HepG2 (cell line): ENCODE measurements around the gene OPRD1. TPM values are rescaled to one million over a fixed set of nuclear protein-coding genes. Genes with fewer than 3 reads are reported as not detected.

Experiments
- FOXM1 ChIP-seq: sonication (generic); formaldehyde crosslinking; IDR thresholded peaks from 2 replicates; pipeline ENCODE4 v1.5.0; 2020; ENCODE audit warnings: missing genetic modification reagents
- TOPORS ChIP-seq: sonication (generic); formaldehyde crosslinking; IDR thresholded peaks from 2 replicates; pipeline ENCODE4 v1.8.0; 2023; ENCODE audit warnings: mild to moderate bottlenecking, missing genetic modification reagents
- polyA plus RNA-seq, 8 experiments: library from polyadenylated mRNA; depleted of rRNA in 3 of 8; stranded (reverse) in 7 of 8; unstranded in 1 of 8; fragments of >200 nt; fragmentation: Illumina TruSeq in 4 of 8; extraction: Trizol in 4 of 8; gene quantifications; 2 replicates each; pipeline versions ENCODE4 v1.2.1 to v1.2.3, GENCODE V29; 2011 to 2016; ENCODE audit warnings: low read depth in 4 of 8, missing spikeins in 1 of 8, mixed read lengths in 1 of 8; ENCODE audit not compliant: insufficient read depth in 1 of 8
- total RNA-seq, 5 experiments: library from RNA; depleted of rRNA; stranded (reverse); fragments of >200 nt; fragmentation: Illumina TruSeq; extraction: Trizol; gene quantifications; 2 replicates each; pipeline ENCODE4 v1.2.3, GENCODE V29; 2016; ENCODE audit warnings: low read depth in 1 of 5
- TF ChIP-seq, protein P1 (sequence below): sonication (generic); formaldehyde crosslinking; IDR thresholded peaks from 2 replicates; pipeline ENCODE4 v1.4.0; 2020; ENCODE audit warnings: mild to moderate bottlenecking, missing genetic modification reagents

The OPRD1 gene
- total and polyA plus RNA-seq, 2 of the 13 experiments (the other 11 are each of a cell fraction or from before 2014, with no cell fraction given) = 0.02 to 0.03 TPM

DNA sequence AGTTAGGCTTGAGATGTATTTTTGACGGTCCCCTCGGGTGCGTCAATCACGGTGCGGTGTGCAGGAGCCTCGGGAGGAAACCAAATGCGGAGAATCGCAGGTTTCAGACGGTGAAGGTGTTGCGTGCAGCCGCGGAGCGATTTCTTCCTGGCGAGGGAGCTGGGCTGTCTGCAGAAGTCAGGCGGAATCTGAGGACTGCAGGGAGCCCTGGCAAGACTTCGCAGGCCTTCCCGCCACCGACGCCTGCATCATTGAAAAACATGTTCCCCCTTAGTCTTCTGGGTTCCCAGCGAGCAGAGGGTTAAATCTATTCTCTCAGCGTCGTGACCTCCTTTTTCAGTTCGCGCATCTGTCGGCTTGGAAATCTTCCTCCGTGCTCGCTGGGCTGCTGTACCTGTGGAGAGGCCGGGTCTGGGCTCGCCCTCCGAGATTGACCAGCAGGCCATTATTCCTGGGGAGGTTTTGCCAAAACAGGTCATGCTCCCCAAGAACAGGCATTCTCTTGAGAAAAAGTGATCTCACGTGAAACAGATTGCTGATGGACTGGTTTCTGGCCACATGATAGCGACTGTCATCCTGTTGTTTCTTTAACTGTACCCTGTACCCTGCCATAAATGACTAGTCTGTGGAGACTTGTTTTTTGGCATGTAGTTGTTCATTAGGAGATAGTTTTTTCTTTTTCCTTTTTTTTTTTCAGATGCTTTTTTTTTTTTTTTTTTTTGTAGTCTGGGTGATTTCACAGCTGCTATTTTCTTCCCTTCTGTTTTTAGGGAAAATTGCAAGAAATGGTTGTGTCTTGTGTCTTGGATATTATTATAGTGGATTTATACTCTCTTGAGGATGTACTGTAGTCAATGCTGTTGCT lies 103.3 kb downstream of the OPRD1 start (continued):
- TF ChIP-seq, protein P1, sequence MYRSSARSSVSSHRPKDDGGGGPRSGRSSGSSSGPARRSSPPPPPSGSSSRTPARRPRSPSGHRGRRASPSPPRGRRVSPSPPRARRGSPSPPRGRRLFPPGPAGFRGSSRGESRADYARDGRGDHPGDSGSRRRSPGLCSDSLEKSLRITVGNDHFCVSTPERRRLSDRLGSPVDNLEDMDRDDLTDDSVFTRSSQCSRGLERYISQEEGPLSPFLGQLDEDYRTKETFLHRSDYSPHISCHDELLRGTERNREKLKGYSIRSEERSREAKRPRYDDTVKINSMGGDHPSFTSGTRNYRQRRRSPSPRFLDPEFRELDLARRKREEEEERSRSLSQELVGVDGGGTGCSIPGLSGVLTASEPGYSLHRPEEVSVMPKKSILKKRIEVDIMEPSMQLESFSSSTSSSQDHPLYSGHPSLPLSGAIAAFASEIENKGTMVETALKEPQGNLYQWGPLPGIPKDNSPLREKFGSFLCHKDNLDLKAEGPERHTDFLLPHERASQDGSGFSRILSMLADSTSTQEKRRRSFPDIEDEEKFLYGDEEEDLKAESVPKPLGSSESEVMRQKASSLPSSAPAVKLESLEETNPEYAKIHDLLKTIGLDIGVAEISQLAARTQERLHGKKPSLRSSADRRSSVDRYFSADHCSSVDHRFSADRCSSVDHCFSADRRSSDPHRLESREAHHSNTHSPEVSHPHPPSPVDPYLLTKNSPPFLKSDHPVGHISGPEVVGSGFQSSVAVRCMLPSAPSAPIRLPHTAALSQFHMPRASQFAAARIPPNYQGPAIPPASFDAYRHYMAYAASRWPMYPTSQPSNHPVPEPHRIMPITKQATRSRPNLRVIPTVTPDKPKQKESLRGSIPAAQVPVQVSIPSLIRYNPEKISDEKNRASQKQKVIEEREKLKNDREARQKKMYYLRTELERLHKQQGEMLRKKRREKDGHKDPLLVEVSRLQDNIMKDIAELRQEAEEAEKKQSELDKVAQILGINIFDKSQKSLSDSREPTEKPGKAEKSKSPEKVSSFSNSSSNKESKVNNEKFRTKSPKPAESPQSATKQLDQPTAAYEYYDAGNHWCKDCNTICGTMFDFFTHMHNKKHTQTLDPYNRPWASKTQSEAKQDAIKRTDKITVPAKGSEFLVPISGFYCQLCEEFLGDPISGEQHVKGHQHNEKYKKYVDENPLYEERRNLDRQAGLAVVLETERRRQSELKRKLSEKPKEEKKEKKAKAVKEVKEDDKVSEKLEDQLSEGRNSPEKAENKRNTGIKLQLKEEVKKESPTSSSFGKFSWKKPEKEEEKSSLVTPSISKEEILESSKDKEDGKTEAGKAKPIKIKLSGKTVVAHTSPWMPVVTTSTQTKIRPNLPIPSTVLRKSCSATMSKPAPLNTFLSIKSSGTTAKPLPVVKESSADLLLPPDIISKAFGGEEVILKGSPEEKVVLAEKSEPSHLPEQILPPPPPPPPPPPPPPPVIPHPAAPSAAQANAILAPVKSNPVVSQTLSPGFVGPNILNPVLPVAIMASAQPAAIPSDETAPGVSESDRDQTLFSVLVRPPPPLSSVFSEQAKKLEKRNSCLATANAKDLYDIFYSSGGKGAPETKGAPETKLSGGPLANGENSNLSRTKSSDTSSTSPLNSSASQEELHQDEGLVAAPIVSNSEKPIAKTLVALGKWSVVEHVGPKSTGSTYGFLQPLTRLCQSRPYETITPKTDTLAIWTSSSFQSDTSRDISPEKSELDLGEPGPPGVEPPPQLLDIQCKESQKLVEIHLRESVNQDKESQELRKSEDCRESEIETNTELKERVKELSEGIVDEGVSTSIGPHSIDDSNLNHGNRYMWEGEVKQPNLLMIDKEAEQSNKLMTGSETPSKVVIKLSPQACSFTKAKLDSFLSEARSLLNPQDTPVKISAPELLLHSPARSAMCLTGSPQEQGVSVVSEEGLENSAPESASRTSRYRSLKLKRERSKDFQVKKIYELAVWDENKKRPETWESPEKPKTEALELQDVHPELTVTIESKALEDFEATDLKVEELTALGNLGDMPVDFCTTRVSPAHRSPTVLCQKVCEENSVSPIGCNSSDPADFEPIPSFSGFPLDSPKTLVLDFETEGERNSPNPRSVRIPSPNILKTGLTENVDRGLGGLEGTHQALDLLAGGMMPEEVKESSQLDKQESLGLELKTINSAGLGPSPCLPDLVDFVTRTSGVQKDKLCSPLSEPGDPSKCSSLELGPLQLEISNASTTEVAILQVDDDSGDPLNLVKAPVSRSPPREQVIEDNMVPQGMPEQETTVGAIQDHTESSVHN (CRISPR knock-in tag) = no peak
- TF ChIP-seq FOXM1 (CRISPR knock-in tag) (no peak), TOPORS (CRISPR knock-in tag) (no peak)
- TF ChIP-seq, all 625 proteins: peak for 39
